ENCODE measurements around the gene SMDT1. TPM values are rescaled to one million over a fixed set of nuclear protein-coding genes. Genes with fewer than 3 reads are reported as not detected.

The SMDT1 gene
- total and polyA plus RNA-seq, 2 of the 4 experiments (the other 2 are of a cell fraction), result 2.3 to 15.7 TPM

DNA sequence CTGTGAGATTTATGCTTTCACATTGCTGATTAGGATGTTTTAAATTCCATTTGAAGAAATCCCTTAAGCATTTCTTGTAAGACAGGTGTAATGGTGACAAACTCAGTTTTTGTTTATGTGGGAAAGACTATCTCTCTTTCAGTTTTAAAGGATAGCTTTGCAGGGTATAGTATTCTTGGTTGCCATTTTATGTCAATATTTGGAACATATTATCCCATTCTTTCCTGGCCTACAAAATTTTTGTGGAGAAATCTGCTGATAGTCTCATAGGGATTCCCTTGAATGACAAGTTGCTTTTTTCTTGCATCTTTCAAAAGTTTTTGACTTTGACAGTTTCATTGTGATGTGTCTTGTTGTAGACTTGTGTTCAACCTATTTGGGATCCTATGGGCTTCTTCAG lies 37.7 kb upstream of the SMDT1 start:
- no peak overlapping the region for H3K56ac ChIP-seq (ENCODE audit: extremely low read depth, insufficient read depth, low read length)
- H4K91ac ChIP-seq (ENCODE audit: insufficient read depth, low read depth, low read length), result no peak overlapping the region
- BruUV-seq (replicated peaks), result no TSS peak
- DNase-seq (no peak), ATAC-seq (ENCODE audit: low read depth) (no peak)
- ChIA-PET POLR2A (ENCODE audit: unreplicated experiment) (no interaction called here), CTCF (no interaction called here)
- no peak overlapping the region for H3K4ac ChIP-seq (ENCODE audit: low read depth, low read length)
- H2AK5ac ChIP-seq (ENCODE audit: low read depth, low read length), result no peak overlapping the region
- no peak overlapping the region for H2BK5ac ChIP-seq (ENCODE audit: low read depth, low read length, poor library complexity, severe bottlenecking)
- no peak overlapping the region for H4K5ac ChIP-seq (ENCODE audit: low read depth, low read length)
- H3K27me3 ChIP-seq (ENCODE audit: control insufficient read depth, insufficient read depth, low read length), result no peaks in the 10 kb centered on the region
- H3K23ac ChIP-seq (ENCODE audit: low read depth, low read length), result no peak overlapping the region
- no peak overlapping the region for H3K14ac ChIP-seq (replicated peaks; ENCODE audit: low read depth, low read length)
- H3K4me1 ChIP-seq (ENCODE audit: control insufficient read depth, insufficient read depth, low read length), result no peaks in the 10 kb centered on the region
- TF ChIP-seq RFX5 (IDR thresholded peaks at IDR 0.05; ENCODE audit: low read depth, low read length), result no peak
- no peak for TF ChIP-seq MAFK (IDR thresholded peaks at IDR 0.05; ENCODE audit: low read depth, low read length)
- TF ChIP-seq NFE2L2 (IDR thresholded peaks at IDR 0.05; ENCODE audit: low read depth, low read length), result no peak
- TF ChIP-seq BHLHE40 (IDR thresholded peaks at IDR 0.05; ENCODE audit: low read depth, low read length), result no peak
- no peak for TF ChIP-seq MAZ (IDR thresholded peaks at IDR 0.05; ENCODE audit: borderline replicate concordance, low read depth, low read length)
- TF ChIP-seq RCOR1 (IDR thresholded peaks at IDR 0.05; ENCODE audit: insufficient replicate concordance, low read length), result no peak
- TF ChIP-seq, protein P1, sequence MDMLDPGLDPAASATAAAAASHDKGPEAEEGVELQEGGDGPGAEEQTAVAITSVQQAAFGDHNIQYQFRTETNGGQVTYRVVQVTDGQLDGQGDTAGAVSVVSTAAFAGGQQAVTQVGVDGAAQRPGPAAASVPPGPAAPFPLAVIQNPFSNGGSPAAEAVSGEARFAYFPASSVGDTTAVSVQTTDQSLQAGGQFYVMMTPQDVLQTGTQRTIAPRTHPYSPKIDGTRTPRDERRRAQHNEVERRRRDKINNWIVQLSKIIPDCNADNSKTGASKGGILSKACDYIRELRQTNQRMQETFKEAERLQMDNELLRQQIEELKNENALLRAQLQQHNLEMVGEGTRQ (IDR thresholded peaks at IDR 0.05; ENCODE audit: low read depth, low read length), result no peak
- TF ChIP-seq, protein P2, sequence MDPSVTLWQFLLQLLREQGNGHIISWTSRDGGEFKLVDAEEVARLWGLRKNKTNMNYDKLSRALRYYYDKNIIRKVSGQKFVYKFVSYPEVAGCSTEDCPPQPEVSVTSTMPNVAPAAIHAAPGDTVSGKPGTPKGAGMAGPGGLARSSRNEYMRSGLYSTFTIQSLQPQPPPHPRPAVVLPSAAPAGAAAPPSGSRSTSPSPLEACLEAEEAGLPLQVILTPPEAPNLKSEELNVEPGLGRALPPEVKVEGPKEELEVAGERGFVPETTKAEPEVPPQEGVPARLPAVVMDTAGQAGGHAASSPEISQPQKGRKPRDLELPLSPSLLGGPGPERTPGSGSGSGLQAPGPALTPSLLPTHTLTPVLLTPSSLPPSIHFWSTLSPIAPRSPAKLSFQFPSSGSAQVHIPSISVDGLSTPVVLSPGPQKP (IDR thresholded peaks at IDR 0.05; ENCODE audit: borderline replicate concordance, low read depth, low read length), result no peak
- no peak for TF ChIP-seq CHD1 (IDR thresholded peaks at IDR 0.05; ENCODE audit: low read depth, low read length)
- TF ChIP-seq POLR2A (IDR thresholded peaks at IDR 0.05; ENCODE audit: low read depth, low read length), result no peak
- TF ChIP-seq RAD21 (IDR thresholded peaks at IDR 0.05; ENCODE audit: low read length), result no peak
- TF ChIP-seq, protein P3, sequence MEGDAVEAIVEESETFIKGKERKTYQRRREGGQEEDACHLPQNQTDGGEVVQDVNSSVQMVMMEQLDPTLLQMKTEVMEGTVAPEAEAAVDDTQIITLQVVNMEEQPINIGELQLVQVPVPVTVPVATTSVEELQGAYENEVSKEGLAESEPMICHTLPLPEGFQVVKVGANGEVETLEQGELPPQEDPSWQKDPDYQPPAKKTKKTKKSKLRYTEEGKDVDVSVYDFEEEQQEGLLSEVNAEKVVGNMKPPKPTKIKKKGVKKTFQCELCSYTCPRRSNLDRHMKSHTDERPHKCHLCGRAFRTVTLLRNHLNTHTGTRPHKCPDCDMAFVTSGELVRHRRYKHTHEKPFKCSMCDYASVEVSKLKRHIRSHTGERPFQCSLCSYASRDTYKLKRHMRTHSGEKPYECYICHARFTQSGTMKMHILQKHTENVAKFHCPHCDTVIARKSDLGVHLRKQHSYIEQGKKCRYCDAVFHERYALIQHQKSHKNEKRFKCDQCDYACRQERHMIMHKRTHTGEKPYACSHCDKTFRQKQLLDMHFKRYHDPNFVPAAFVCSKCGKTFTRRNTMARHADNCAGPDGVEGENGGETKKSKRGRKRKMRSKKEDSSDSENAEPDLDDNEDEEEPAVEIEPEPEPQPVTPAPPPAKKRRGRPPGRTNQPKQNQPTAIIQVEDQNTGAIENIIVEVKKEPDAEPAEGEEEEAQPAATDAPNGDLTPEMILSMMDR (conservative IDR thresholded peaks at IDR 0.05; ENCODE audit: low read depth, low read length), result no peak
- no peak for TF ChIP-seq CEBPB (IDR thresholded peaks at IDR 0.05; ENCODE audit: low read depth, low read length)
- no peak overlapping the region for H3K27ac ChIP-seq (ENCODE audit: insufficient read depth, low read length)
- no peak overlapping the region for H3K4me2 ChIP-seq (ENCODE audit: low read depth, low read length)
- H3K9ac ChIP-seq (ENCODE audit: low read depth, low read length), result no peak overlapping the region
- no peaks in the 10 kb centered on the region for H3K9me1 ChIP-seq (ENCODE audit: insufficient read depth, low read length)
- H2BK20ac ChIP-seq (ENCODE audit: low read depth, low read length), result no peak overlapping the region
- no peak overlapping the region for H2AK9ac ChIP-seq (replicated peaks; ENCODE audit: low read depth, low read length, poor library complexity)
- dilution Hi-C loops (cut with HindIII; ENCODE audit: low sequenced_read_pairs, unreplicated experiment) (no loop called here), in situ Hi-C loops (cut with MboI; ENCODE audit: low sequenced_read_pairs) (no loop called here), intact Hi-C loops (cut with micrococcal nuclease) (no loop called here)
- H3K18ac ChIP-seq (ENCODE audit: low read depth, low read length), result no peak overlapping the region
- no peaks in the 10 kb centered on the region for H4K20me1 ChIP-seq (ENCODE audit: insufficient read depth, low read length)
- no peaks in the 10 kb centered on the region for H3K79me1 ChIP-seq (ENCODE audit: low read depth in 1 of 2, low read length in 2 of 2)
- no peak overlapping the region for H2BK120ac ChIP-seq (ENCODE audit: low read depth, low read length)
- H2BK15ac ChIP-seq (ENCODE audit: low read depth, low read length), result no peak overlapping the region
- H3K4me3 ChIP-seq (ENCODE audit: insufficient read depth, low read depth, low read length), result no peak overlapping the region
- no peaks in the 10 kb centered on the region for H3K36me3 ChIP-seq (ENCODE audit: control insufficient read depth, insufficient read depth, low read length)
- no peak overlapping the region for H2AFZ ChIP-seq (replicated peaks; ENCODE audit: low read length, poor library complexity)
- no peak overlapping the region for H4K8ac ChIP-seq (ENCODE audit: low read depth in 2 of 2, low read length in 2 of 2)
- H3K9me3 ChIP-seq (ENCODE audit: control insufficient read depth, insufficient read depth, low read length), result peaks cover 7% of the 10 kb centered on the region
